ENCODE data around the gene ZC3H10. TPM values are rescaled to one million over a fixed set of nuclear protein-coding genes. Genes with fewer than 3 reads are reported as not detected.

ZC3H10 gene
- total and polyA plus RNA-seq, 2 of the 8 experiments (the other 6 are each of a cell fraction or from before 2014, with no cell fraction given), result 4.0 to 11.2 TPM

GRCh38 chr12:56164345-56164729 lies 46.3 kb downstream of the ZC3H10 start:
- peaks cover 6% of the 10 kb centered on the region for H3K23me2 ChIP-seq (ENCODE audit: low read depth, low read length)
- H2BK12ac ChIP-seq (ENCODE audit: low read depth, low read length), result no peak overlapping the region
- ChIA-PET POLR2A (ENCODE audit: partially characterized antibody) (interaction anchor here (2.4 to 15.6 kb wide), 6 partner anchors 10 to 83 kb away, joined by 8 to 656 read pairs (median 44); partner anchors contain the start of genes PA2G4, RNF41 and SMARCC2), CTCF (ENCODE audit: partially characterized antibody) (interaction anchor here (0.6 to 6.8 kb wide), 5 partner anchors 23 to 1621 kb away, joined by 3 to 47 read pairs (median 3); partner anchors contain the start of gene ZC3H10)
- no peak overlapping the region for H3K27ac ChIP-seq (ENCODE audit: low read depth, low read length)
- H3K14ac ChIP-seq (ENCODE audit: insufficient read length), result no peak overlapping the region
- no peak overlapping the region for H2AK5ac ChIP-seq (ENCODE audit: low read depth, low read length)
- no peak overlapping the region for H4K5ac ChIP-seq (ENCODE audit: insufficient read length, low read depth, low read length)
- H3K4me3 ChIP-seq (ENCODE audit: extremely low read depth in 1 of 4, insufficient read depth in 2 of 4, low read depth in 3 of 4, low read length in 4 of 4), result no peak overlapping the region
- DNase-seq (ENCODE audit: low read depth in 1 of 2, low spot score in 2 of 2), result no peak
- no peaks in the 10 kb centered on the region for H3K27me3 ChIP-seq (replicated peaks in 1 of 4; ENCODE audit: control insufficient read depth in 3 of 4, extremely low read depth in 1 of 4, insufficient read depth in 3 of 4, low read length in 3 of 4)
- H3K56ac ChIP-seq (replicated peaks; ENCODE audit: insufficient read length, low read depth, low read length), result no peak overlapping the region
- no peak overlapping the region; the same call in 1 of the 2 replicates for H4K8ac ChIP-seq (ENCODE audit: extremely low read depth, insufficient read depth, low read length)
- H3K79me2 ChIP-seq (ENCODE audit: control insufficient read depth in 1 of 2, insufficient read depth in 2 of 2, low read length in 2 of 2), result peaks cover 0 to 14% of the 10 kb centered on the region in 2 experiments; a peak in 3 of 4 replicates
- peaks cover 2 to 26% (median 14%) of the 10 kb centered on the region in 4 experiments for H3K4me1 ChIP-seq (replicated peaks in 1 of 4; ENCODE audit: control insufficient read depth in 3 of 4, insufficient read depth in 4 of 4, low read length in 3 of 4)
- H3K23ac ChIP-seq (ENCODE audit: insufficient read length), result no peak overlapping the region
- no peak overlapping the region for H2BK5ac ChIP-seq (ENCODE audit: low read depth, low read length)
- no peaks in the 10 kb centered on the region for H3K9me3 ChIP-seq (ENCODE audit: insufficient read depth in 2 of 2, low read depth in 1 of 2, low read length in 1 of 2)
- peaks cover 11 to 20% of the 10 kb centered on the region in 2 experiments for H4K20me1 ChIP-seq (replicated peaks in 1 of 2; ENCODE audit: control insufficient read depth in 1 of 2, insufficient read depth in 2 of 2, low read length in 2 of 2)
- H3K36me3 ChIP-seq (ENCODE audit: control insufficient read depth in 2 of 4, insufficient read depth in 4 of 4, low read length in 3 of 4), result peaks cover 42 to 86% (median 71%) of the 10 kb centered on the region in 4 experiments
- H2BK20ac ChIP-seq (ENCODE audit: low read length), result no peak overlapping the region
- H2BK15ac ChIP-seq (ENCODE audit: low read length), result no peak overlapping the region
- no peak overlapping the region for H3K4ac ChIP-seq (replicated peaks; ENCODE audit: insufficient read length, low read depth, low read length)
- no peak overlapping the region for H2AFZ ChIP-seq (ENCODE audit: low read length)
- no peak for FAIRE-seq
- H3K9ac ChIP-seq (replicated peaks in 1 of 4; ENCODE audit: extremely low read depth in 1 of 4, low read depth in 3 of 4, low read length in 3 of 4), result no peak overlapping the region
- H3K4me2 ChIP-seq (ENCODE audit: insufficient read depth in 1 of 2, low read depth in 2 of 2, low read length in 2 of 2), result no peak overlapping the region
- H2BK120ac ChIP-seq (replicated peaks; ENCODE audit: low read depth, low read length), result no peak overlapping the region
- peaks cover 3% of the 10 kb centered on the region; the same call in 1 of the 2 replicates for H3K79me1 ChIP-seq (ENCODE audit: low read depth, low read length)
- H3K18ac ChIP-seq (ENCODE audit: extremely low read depth, low read length), result no peak overlapping the region
- WGBS, 2 experiments (ENCODE audit: extremely low coverage in 1 of 2, insufficient coverage in 1 of 2, insufficient read length in 1 of 2, insufficient replicate concordance in 2 of 2, low coverage in 1 of 2, low lambda C conversion rate in 2 of 2, missing lambda C conversion rate in 1 of 2), result 97 to 100% methylated on average over 1 to 17 of the region's 17 CpGs
- H4K91ac ChIP-seq (replicated peaks; ENCODE audit: insufficient read length, low read length), result no peak overlapping the region
- TF ChIP-seq USF2 (IDR thresholded peaks at IDR 0.05; ENCODE audit: low read length) (no peak), CBX8 (IDR thresholded peaks at IDR 0.05; ENCODE audit: borderline replicate concordance, low read depth, low read length) (no peak), RNF2 (IDR thresholded peaks at IDR 0.05; ENCODE audit: borderline replicate concordance, low read depth, low read length, missing control alignments, poor library complexity, severe bottlenecking) (no peak), POLR2AphosphoS5 (IDR thresholded peaks at IDR 0.05; ENCODE audit: low read depth, low read length) (peak; percentile 76; the same call in 1 of the 2 replicates), RBBP5 (IDR thresholded peaks at IDR 0.05; ENCODE audit: borderline replicate concordance, low read depth, low read length) (no peak), TCF12 (IDR thresholded peaks at IDR 0.05; ENCODE audit: low read depth, low read length) (no peak), POLR2A (IDR thresholded peaks at IDR 0.05; ENCODE audit: control extremely low read depth in 1 of 2, low read depth in 2 of 2, low read length in 2 of 2) (peak; percentile 53 to 60), ATF3 (IDR thresholded peaks at IDR 0.05; ENCODE audit: insufficient read depth, low read depth, low read length) (no peak), BCL11A (IDR thresholded peaks at IDR 0.05; ENCODE audit: low read depth in 2 of 2, low read length in 2 of 2) (no peak), ATF2 (IDR thresholded peaks at IDR 0.05; ENCODE audit: low read length) (no peak)

Data from H1 (cell line).